ENCODE measurements around the gene DPM1.

Gene DPM1

DNA sequence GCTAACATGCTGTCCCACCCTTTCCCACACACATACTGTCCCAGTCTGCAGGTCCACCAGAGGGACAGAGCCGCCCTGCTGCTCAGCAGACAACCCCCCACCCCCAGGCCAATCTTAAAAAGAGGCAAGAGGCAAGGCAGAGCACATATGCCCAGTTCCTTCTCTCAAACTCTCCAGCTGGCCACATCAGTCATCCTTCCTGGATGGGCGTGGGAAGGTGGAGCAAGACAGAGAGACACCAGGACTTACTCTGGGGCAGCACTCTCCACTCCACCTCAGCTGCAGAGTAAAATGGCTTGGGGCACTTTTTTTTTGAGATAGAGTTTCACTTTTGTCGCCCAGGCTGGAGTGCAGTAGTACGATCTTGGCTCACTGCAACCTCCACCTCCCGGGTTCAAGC is 11.1 kb upstream of the DPM1 start:
- in situ Hi-C loops (cut with HindIII; ENCODE audit: low sequenced_read_pairs) = no loop called here
- TF ChIP-seq, protein P1, sequence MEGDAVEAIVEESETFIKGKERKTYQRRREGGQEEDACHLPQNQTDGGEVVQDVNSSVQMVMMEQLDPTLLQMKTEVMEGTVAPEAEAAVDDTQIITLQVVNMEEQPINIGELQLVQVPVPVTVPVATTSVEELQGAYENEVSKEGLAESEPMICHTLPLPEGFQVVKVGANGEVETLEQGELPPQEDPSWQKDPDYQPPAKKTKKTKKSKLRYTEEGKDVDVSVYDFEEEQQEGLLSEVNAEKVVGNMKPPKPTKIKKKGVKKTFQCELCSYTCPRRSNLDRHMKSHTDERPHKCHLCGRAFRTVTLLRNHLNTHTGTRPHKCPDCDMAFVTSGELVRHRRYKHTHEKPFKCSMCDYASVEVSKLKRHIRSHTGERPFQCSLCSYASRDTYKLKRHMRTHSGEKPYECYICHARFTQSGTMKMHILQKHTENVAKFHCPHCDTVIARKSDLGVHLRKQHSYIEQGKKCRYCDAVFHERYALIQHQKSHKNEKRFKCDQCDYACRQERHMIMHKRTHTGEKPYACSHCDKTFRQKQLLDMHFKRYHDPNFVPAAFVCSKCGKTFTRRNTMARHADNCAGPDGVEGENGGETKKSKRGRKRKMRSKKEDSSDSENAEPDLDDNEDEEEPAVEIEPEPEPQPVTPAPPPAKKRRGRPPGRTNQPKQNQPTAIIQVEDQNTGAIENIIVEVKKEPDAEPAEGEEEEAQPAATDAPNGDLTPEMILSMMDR (IDR thresholded peaks at IDR 0.05; ENCODE audit: low read depth, low read length) = no peak
- no peak overlapping the region for H3K4me3 ChIP-seq (ENCODE audit: low read depth, low read length)
- no peak for DNase-seq (ENCODE audit: low read depth, low spot score)

DNA sequence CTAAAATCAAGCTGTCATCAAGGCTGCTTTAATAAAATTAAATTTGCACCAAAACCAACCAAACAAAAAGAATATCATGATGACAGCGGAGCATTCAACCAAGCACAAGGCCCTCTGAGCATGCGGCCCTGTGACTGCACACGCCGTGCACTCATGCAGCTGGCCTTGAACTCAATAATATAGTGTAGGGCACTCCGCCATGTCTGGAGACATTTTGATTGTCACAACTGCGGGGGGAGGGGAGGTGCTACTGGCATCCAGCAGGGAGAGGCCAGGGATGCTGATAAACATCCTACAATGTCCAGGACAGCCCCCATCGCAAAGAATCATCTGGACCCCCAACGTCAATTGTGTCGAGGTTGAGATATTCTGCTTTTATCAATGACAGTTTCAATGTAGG is 10.0 kb upstream of the DPM1 start:
- no peak for DNase-seq (ENCODE audit: low read depth, low spot score)
- in situ Hi-C loops (cut with HindIII; ENCODE audit: low sequenced_read_pairs) = no loop called here
- TF ChIP-seq, protein P1 (IDR thresholded peaks at IDR 0.05; ENCODE audit: low read depth, low read length) = no peak

DNA sequence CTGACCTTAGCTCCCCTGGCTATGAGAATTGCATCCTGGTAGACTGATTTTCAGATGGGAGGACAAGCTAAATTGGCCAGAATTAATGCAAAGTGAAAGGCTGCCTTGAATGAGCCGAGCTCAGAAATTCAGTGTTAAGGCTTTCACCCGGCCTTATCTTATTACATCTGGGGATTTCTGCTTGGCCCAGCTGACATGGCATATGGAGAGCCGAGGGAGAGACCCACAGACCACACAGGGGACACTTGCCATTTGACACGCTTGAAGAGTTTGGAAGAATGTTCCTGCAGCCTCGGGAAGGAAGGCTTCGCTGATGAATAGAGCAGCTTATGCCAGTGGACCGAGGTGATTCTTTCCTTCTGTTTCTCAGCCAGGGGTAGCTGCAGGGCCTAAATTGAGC is 9.3 kb upstream of the DPM1 start:
- in situ Hi-C loops (cut with HindIII; ENCODE audit: low sequenced_read_pairs) = no loop called here
- no peak overlapping the region for H3K4me3 ChIP-seq (ENCODE audit: low read depth, low read length)
- no peak for DNase-seq (ENCODE audit: low read depth, low spot score)
- TF ChIP-seq, protein P1 (IDR thresholded peaks at IDR 0.05; ENCODE audit: low read depth, low read length) = no peak

More for the DNA sequence above, 10.0 kb upstream of the DPM1 start:
- no peak overlapping the region for H3K4me3 ChIP-seq (ENCODE audit: low read depth, low read length)

DNA sequence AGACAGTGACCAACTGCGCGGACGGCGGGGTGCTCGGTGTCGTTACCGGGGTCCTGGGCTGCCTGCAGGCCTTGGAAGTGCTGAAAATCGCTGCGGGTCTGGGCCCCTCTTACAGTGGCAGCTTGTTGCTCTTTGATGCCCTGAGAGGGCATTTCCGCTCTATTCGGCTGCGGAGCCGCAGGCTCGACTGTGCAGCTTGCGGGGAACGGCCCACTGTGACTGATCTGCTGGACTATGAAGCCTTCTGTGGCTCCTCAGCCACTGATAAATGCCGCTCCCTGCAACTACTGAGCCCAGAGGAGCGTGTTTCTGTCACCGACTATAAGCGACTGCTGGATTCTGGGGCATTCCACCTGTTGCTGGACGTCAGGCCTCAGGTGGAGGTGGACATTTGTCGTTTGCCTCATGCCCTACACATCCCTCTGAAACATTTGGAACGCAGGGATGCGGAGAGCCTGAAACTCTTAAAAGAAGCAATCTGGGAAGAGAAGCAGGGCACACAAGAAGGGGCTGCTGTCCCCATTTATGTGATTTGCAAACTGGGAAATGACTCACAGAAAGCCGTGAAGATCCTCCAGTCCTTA is 1.3 kb upstream of the DPM1 start:
- H3K4me3 ChIP-seq (ENCODE audit: low read depth, low read length) = peak overlapping the region; percentile 90
- in situ Hi-C loops (cut with HindIII; ENCODE audit: low sequenced_read_pairs) = no loop called here
- TF ChIP-seq, protein P1 (IDR thresholded peaks at IDR 0.05; ENCODE audit: low read depth, low read length) = no peak
- DNase-seq (ENCODE audit: low read depth, low spot score) = no peak

DNA sequence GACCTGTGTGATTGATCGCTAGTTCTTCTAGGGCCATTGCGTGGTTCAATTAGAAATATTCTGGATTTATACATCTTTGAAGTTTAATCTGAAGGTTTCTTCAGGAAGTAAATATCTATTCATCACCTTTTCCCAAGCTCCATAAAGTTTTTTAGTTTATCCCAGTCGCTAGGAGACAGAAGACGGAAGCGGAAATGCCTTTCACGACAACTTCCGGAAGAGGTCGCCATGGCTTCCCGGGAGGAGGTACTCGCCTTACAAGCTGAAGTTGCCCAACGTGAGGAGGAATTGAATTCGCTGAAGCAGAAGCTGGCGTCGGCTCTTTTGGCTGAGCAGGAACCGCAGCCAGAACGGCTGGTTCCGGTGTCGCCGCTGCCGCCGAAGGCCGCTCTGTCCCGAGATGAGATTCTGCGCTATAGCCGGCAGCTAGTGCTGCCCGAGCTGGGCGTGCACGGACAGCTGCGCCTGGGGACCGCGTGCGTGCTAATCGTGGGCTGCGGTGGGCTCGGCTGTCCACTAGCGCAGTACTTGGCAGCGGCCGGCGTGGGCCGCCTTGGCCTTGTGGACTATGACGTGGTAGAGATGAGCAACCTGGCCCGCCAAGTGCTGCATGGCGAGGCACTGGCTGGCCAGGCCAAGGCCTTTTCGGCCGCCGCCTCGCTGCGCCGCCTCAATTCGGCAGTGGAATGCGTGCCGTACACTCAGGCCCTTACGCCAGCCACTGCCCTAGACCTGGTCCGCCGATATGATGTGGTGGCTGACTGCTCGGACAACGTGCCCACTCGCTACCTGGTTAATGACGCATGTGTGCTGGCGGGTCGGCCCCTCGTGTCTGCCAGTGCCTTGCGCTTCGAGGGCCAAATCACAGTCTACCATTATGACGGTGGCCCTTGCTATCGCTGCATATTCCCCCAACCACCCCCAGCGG is 547 bp upstream of the DPM1 start, which contains the start of gene MOCS3:
TSS of gene MOCS3 (plus strand) at position 204 of the 928 bp plus-strand sequence. CDS start at position 229, 25 bp downstream.
- peak within 1 kb of the TSS; percentile 90 for H3K4me3 ChIP-seq (ENCODE audit: low read depth, low read length)
- in situ Hi-C loops (cut with HindIII; ENCODE audit: low sequenced_read_pairs) = no loop called here
- peak; percentile 95 for DNase-seq (ENCODE audit: low read depth, low spot score)
- TF ChIP-seq, protein P1 (IDR thresholded peaks at IDR 0.05; ENCODE audit: low read depth, low read length) = no peak

DNA sequence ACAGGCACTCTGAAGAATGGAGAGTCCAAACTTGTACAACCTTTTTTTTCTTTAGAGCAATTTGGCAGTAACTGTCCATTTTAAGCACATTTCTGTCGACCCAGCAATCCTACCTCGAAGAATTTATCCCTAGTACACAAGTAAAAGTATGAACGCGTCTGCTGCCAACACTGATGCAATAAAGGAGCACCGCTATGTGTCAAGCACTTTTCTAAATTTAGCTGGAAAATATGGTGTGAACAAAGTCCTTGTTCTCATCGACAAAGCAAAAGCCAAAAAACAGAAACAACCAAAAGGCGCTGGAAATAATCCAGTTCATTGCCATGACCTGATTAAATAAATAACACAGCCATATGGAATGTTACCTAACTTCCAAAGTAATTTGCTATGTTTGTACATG is 1.1 kb downstream of the DPM1 start:
- in situ Hi-C loops (cut with HindIII; ENCODE audit: low sequenced_read_pairs) = no loop called here
- DNase-seq (ENCODE audit: low read depth, low spot score) = no peak
- peak overlapping the region; percentile 90 for H3K4me3 ChIP-seq (ENCODE audit: low read depth, low read length)
- TF ChIP-seq, protein P1 (IDR thresholded peaks at IDR 0.05; ENCODE audit: low read depth, low read length) = no peak
